HEK293T (cell line): ENCODE measurements around the gene NUDT14.

Experiments
- CTCF ChIA-PET: fragments of 350-600 bp; formaldehyde crosslinking; extraction: SDS; loops from one replicate; lab custom pipeline; 2021; ENCODE audit warnings: antibody characterized with exemption, inconsistent platforms; lab: Yijun Ruan, JAX
- POLR2A ChIA-PET: fragments of 350-600 bp; formaldehyde crosslinking; extraction: SDS; loops from one replicate; lab custom pipeline; 2020; ENCODE audit warnings: antibody characterized with exemption, inconsistent platforms; lab: Yijun Ruan, JAX
- DNase-seq: peaks from one replicate; pipeline ENCODE4 v3.0.0; 2012; ENCODE audit warnings: mixed read lengths; ENCODE audit errors: extremely low spot score
- ARNT ChIP-seq: fragments of 450-650 bp; IDR thresholded peaks from 2 replicates; pipeline ENCODE4 v1.6.1; 2017; ENCODE audit warnings: mild to moderate bottlenecking
- BHLHE40 ChIP-seq: fragments of 450-650 bp; IDR thresholded peaks from 2 replicates; pipeline ENCODE4 v1.6.1; 2016; ENCODE audit warnings: mild to moderate bottlenecking, moderate library complexity, borderline replicate concordance
- CTBP1 ChIP-seq: fragments of 450-650 bp; IDR thresholded peaks from 2 replicates; pipeline ENCODE4 v1.6.1; 2016; ENCODE audit warnings: borderline replicate concordance
- ELF4 ChIP-seq: fragments of 450-650 bp; IDR thresholded peaks from 2 replicates; pipeline ENCODE4 v1.6.1; 2017; ENCODE audit warnings: antibody characterized with exemption
- FOXA1 ChIP-seq: fragments of 450-650 bp; IDR thresholded peaks from 2 replicates; pipeline ENCODE4 v1.6.1; 2016; ENCODE audit warnings: mild to moderate bottlenecking
- FOXK2 ChIP-seq: fragments of 450-650 bp; IDR thresholded peaks from 2 replicates; pipeline ENCODE4 v1.6.1; 2016; ENCODE audit warnings: mild to moderate bottlenecking
- FOXM1 ChIP-seq: fragments of 450-650 bp; IDR thresholded peaks from 2 replicates; pipeline ENCODE4 v1.6.1; 2017; ENCODE audit warnings: mild to moderate bottlenecking, borderline replicate concordance
- HDGF ChIP-seq: fragments of 450-650 bp; IDR thresholded peaks from 2 replicates; pipeline ENCODE4 v1.6.1; 2017; ENCODE audit warnings: antibody characterized with exemption, borderline replicate concordance
- L3MBTL2 ChIP-seq: fragments of 450-650 bp; conservative IDR thresholded peaks from 2 replicates; pipeline ENCODE4 v1.6.1; 2016; ENCODE audit warnings: mild to moderate bottlenecking
- LEF1 ChIP-seq: fragments of 450-650 bp; IDR thresholded peaks from 2 replicates; pipeline ENCODE4 v1.6.1; 2017; ENCODE audit warnings: mild to moderate bottlenecking, borderline replicate concordance
- NFRKB ChIP-seq: fragments of 450-650 bp; IDR thresholded peaks from 2 replicates; pipeline ENCODE4 v1.6.1; 2016; ENCODE audit warnings: mild to moderate bottlenecking, moderate library complexity
- PKNOX1 ChIP-seq: fragments of 450-650 bp; IDR thresholded peaks from 2 replicates; pipeline ENCODE4 v1.6.1; 2016
- SP1 ChIP-seq: fragments of 450-650 bp; IDR thresholded peaks from 2 replicates; pipeline ENCODE4 v1.6.1; 2017
- SUZ12 ChIP-seq: fragments of 450-650 bp; IDR thresholded peaks from 2 replicates; pipeline ENCODE4 v1.6.1; 2016; ENCODE audit warnings: mild to moderate bottlenecking
- TARDBP ChIP-seq: fragments of 450-650 bp; IDR thresholded peaks from 2 replicates; pipeline ENCODE4 v1.6.1; 2016
- ZNF384 ChIP-seq: fragments of 450-650 bp; IDR thresholded peaks from 2 replicates; pipeline ENCODE4 v1.6.1; 2016

The NUDT14 gene

GRCh38 chr14:105213361-105213760, 32.2 kb upstream of the NUDT14 start:
- TF ChIP-seq FOXM1, result no peak
- no peak for TF ChIP-seq PKNOX1
- no peak for TF ChIP-seq SP1
- no peak for TF ChIP-seq ARNT
- TF ChIP-seq LEF1, result no peak
- TF ChIP-seq FOXK2, result no peak
- no peak for TF ChIP-seq ZNF384
- TF ChIP-seq BHLHE40, result no peak
- no peak for TF ChIP-seq TARDBP
- TF ChIP-seq FOXA1, result no peak
- no peak for TF ChIP-seq ELF4
- no peak for TF ChIP-seq HDGF
- no peak for TF ChIP-seq NFRKB
- TF ChIP-seq CTBP1, result no peak
- TF ChIP-seq L3MBTL2, result no peak
- no peak for TF ChIP-seq SUZ12
- ChIA-PET CTCF (interaction anchor here (0.6 kb wide), 1 partner anchor 94 kb away, joined by 3 read pairs; no protein-coding TSS in a partner anchor), POLR2A (interaction anchor here (1.0 kb wide), 1 partner anchor 9 kb away, joined by 3 read pairs; no protein-coding TSS in a partner anchor)
- no peak for DNase-seq

- no peak for DNase-seq
- ChIA-PET CTCF (no interaction called here), POLR2A (interaction anchor here (1.5 kb wide), 1 partner anchor 102 kb away, joined by 3 read pairs; the partner anchor contains the start of gene PACS2)
- TF ChIP-seq FOXM1 (no peak), NFRKB (no peak), FOXA1 (no peak), L3MBTL2 (no peak), ZNF384 (no peak), HDGF (no peak)
Observed at GRCh38 chr14:105212541-105213300, 31.6 kb upstream of the NUDT14 start.

DNA sequence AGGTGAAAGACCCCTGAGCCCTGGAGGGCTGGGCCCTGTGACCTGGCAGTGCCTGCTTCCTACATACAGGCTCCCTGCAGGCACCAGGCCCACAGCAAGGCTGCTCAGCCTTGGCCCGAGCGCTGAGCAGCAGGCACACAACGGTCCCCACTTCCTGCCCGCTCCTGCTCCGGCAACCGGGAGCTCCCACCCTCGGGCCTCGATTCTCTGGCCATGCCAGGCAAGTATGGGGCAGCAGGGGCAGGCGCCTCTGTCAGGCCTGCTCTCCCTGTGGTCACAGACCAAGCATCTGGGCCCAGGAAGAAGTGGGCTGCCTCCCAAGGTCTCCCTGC, 30.6 kb upstream of the NUDT14 start:
- TF ChIP-seq ZNF384 (no peak), CTBP1 (no peak), FOXM1 (no peak), ARNT (no peak), PKNOX1 (no peak), ELF4 (no peak), TARDBP (no peak), LEF1 (no peak), SP1 (no peak), L3MBTL2 (no peak), FOXK2 (no peak), HDGF (no peak), FOXA1 (no peak), SUZ12 (no peak)
- DNase-seq, result no peak
- ChIA-PET CTCF (no interaction called here), POLR2A (interaction anchor here (1.5 kb wide), 1 partner anchor 103 kb away, joined by 3 read pairs; the partner anchor contains the start of gene PACS2)

DNA sequence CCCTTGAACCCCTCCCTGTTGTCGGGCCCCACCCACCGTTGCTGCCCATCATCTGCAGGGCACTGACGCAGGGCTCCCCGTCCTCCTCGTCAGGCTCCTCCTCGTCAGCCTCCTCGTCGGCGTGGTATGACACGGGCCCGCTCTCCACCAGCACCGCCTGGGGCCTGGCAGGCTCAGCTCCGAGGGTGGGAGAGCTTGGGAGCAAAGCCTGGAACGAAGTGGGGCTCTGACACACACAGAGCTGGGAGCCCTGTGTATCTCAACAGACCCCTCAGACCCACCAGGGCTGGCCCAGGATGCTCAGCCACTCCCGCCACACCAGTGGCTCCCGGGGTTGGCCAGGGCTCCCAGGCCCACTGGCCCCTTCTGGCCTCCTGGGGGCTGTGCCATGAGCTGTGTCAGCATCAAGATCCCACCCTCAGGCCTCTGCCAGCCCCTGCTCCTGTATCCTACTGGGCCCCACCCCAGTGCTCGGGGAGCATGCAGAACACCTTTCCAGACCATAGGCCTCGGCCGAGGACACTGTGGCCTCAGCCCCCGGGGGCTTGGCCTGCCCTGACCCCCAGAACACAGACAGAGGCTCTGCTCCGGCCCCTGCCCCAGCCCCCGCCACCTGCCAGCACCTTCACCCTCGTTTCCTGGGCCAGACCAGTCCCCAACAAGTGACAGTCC, 30.1 kb upstream of the NUDT14 start:
- DNase-seq, result no peak
- TF ChIP-seq HDGF (no peak), FOXM1 (no peak), SP1 (no peak)
- ChIA-PET CTCF (no interaction called here), POLR2A (interaction anchor here (1.5 kb wide), 1 partner anchor 103 kb away, joined by 3 read pairs; the partner anchor contains the start of gene PACS2)

DNA sequence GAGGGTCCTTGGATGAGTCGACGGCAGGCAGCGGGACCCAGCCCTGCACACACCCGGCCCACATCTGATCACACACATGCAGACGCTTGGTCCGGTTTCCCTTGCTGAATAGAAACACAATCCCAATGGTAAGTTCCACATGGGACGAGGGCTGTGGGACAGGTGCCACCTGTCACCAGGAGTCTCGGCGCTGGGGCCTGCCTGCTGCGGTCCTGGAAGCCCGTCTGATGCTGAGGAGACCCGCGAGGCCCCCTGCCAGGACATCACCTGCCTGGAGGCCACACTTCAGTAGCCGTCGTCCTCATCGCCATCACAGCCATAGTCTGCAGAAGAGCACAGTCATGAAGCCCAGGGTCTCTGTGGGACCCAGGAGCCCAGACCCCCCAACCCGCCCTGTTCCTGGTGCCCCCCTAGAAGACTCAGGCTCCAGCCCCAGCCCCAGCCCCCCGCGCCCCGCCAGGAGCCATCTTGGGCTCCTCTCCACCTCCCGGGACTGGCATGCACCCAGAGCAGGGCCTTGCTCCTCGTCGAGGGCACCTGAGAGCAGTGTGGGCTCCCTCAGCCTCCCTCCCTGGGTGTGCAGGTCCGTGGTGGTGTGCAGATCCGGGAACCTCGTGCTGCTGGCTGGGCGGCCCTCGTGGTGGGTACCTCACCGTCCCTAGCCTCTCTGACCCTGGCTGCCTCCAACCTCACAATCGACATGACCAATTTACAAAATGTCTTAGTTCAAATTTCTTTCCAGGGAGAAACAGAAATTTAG, 29.3 kb upstream of the NUDT14 start:
- TF ChIP-seq ZNF384 (no peak), TARDBP (no peak), FOXK2 (no peak), PKNOX1 (no peak), FOXM1 (no peak), SP1 (no peak), ARNT (no peak), L3MBTL2 (no peak), BHLHE40 (no peak), HDGF (no peak), NFRKB (no peak), CTBP1 (no peak), LEF1 (no peak), SUZ12 (no peak), ELF4 (no peak), FOXA1 (no peak)
- CTCF ChIA-PET, result no interaction called here
- DNase-seq, result no peak
- POLR2A ChIA-PET, result no interaction called here
